ENCODE measurements around the gene ALPL.

Gene ALPL

DNA sequence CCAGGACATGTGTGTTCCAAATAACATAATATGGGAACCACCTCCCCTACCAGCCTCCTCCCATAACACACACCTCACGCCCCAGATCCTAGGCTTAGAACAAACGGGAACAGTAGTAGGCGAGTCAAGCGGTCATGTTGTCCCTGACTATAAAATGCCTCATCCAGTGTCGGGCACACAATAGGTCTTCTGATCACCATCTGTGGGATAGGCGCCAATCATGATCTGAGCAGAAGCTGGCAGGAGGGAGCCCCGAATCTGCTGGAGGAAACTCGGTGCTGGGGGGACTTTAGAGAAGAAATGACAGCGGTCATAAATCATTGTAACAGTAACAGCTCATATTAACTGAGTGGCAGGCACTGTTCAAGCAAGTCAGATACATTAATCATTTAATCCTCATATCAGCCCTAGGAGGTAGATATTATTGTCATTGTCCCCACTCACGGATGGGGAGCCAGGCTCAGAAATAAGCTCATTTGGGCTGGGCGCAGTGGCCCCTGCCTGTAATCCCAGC lies 13.4 kb downstream of the ALPL start:
- Histone ChIP-seq H3K14ac (ENCODE audit: low read length) (no peak overlapping the region), H3K9ac (ENCODE audit: low read length) (no peak overlapping the region), H3K79me2 (ENCODE audit: control insufficient read depth, insufficient read depth, low read length, poor library complexity) (no peaks in the 10 kb centered on the region), H2AK5ac (ENCODE audit: low read length) (no peak overlapping the region), H2BK5ac (ENCODE audit: low read depth, low read length, poor library complexity) (no peak overlapping the region), H2BK120ac (ENCODE audit: insufficient read depth, low read length, poor library complexity) (no peak overlapping the region), H4K91ac (ENCODE audit: low read depth, low read length) (no peak overlapping the region), H4K12ac (ENCODE audit: low read depth, low read length) (no peak overlapping the region), H2BK12ac (ENCODE audit: low read length) (no peak overlapping the region), H3K23ac (ENCODE audit: low read length) (no peak overlapping the region), H3K36me3 (ENCODE audit: control insufficient read depth in 1 of 2, insufficient read depth in 2 of 2, low read length in 2 of 2) (no peaks in the 10 kb centered on the region), H3K27ac (ENCODE audit: low read depth, low read length) (no peak overlapping the region), H4K8ac (ENCODE audit: low read depth, low read length) (no peak overlapping the region), H3K4me3 (ENCODE audit: low read depth, low read length) (no peak overlapping the region), H3K4me2 (ENCODE audit: low read length) (no peak overlapping the region), H3K27me3 (ENCODE audit: insufficient read depth, low read length) (no peaks in the 10 kb centered on the region), H3K4ac (ENCODE audit: low read depth, low read length) (no peak overlapping the region), H3K79me1 (ENCODE audit: low read length) (no peaks in the 10 kb centered on the region), H2AFZ (ENCODE audit: insufficient read depth, low read length, poor library complexity) (no peak overlapping the region), H3K9me3 (ENCODE audit: insufficient read depth, low read depth, low read length) (no peaks in the 10 kb centered on the region), H3K4me1 (ENCODE audit: control insufficient read depth in 1 of 2, insufficient read depth in 2 of 2, low read length in 2 of 2) (no peaks in the 10 kb centered on the region), H3K18ac (ENCODE audit: low read length) (no peak overlapping the region)
- no peak for DNase-seq
- no CpG with 5 or more reads among the region's 11 CpGs for WGBS (ENCODE audit: extremely low coverage, insufficient coverage, insufficient read length)

DNA sequence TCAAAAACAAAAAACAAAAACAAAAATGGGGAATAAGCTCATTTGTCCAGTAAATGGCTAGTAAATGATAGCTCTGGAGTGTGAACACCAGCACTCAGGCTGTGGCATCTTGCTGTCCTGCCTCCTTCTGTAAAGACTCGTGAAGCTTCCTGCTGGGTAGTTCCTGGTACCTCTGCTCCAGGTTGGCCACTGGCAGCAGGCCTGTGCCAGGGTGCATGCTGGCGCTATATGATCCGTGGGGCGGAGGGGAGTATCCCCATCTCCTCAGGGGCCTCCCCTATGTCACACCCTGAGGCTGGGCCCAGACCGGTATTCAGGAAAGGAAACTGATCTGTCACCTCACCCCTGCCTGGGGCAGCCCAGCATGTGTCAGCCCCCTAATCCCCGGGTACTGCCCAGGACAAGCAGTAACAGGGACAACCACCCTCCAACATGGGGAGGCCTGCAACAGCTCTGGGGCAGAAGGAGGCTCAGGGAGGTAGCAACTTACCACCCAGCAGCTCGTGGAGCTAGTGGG lies 14.1 kb downstream of the ALPL start:
- H3K4me1 ChIP-seq (ENCODE audit: control insufficient read depth in 1 of 2, insufficient read depth in 2 of 2, low read length in 2 of 2), result no peaks in the 10 kb centered on the region
- H2BK12ac ChIP-seq (ENCODE audit: low read length), result no peak overlapping the region
- no peak overlapping the region for H4K91ac ChIP-seq (ENCODE audit: low read depth, low read length)
- H2AK5ac ChIP-seq (ENCODE audit: low read length), result no peak overlapping the region
- H3K18ac ChIP-seq (ENCODE audit: low read length), result no peak overlapping the region
- no peak overlapping the region for H3K4me3 ChIP-seq (ENCODE audit: low read depth, low read length)
- H3K79me2 ChIP-seq (ENCODE audit: control insufficient read depth, insufficient read depth, low read length, poor library complexity), result no peaks in the 10 kb centered on the region
- no peak overlapping the region for H2AFZ ChIP-seq (ENCODE audit: insufficient read depth, low read length, poor library complexity)
- WGBS (ENCODE audit: extremely low coverage, insufficient coverage, insufficient read length), result no CpG with 5 or more reads among the region's 7 CpGs
- no peak for DNase-seq
- no peak overlapping the region for H3K27ac ChIP-seq (ENCODE audit: low read depth, low read length)
- no peak overlapping the region for H4K12ac ChIP-seq (ENCODE audit: low read depth, low read length)
- H2BK5ac ChIP-seq (ENCODE audit: low read depth, low read length, poor library complexity), result no peak overlapping the region
- H3K36me3 ChIP-seq (ENCODE audit: control insufficient read depth in 1 of 2, insufficient read depth in 2 of 2, low read length in 2 of 2), result no peaks in the 10 kb centered on the region
- no peaks in the 10 kb centered on the region for H3K27me3 ChIP-seq (ENCODE audit: insufficient read depth, low read length)
- H3K79me1 ChIP-seq (ENCODE audit: low read length), result no peaks in the 10 kb centered on the region
- H2BK120ac ChIP-seq (ENCODE audit: insufficient read depth, low read length, poor library complexity), result no peak overlapping the region
- H3K14ac ChIP-seq (ENCODE audit: low read length), result no peak overlapping the region
- no peak overlapping the region for H4K8ac ChIP-seq (ENCODE audit: low read depth, low read length)
- H3K9me3 ChIP-seq (ENCODE audit: insufficient read depth, low read depth, low read length), result no peaks in the 10 kb centered on the region
- H3K9ac ChIP-seq (ENCODE audit: low read length), result no peak overlapping the region
- H3K23ac ChIP-seq (ENCODE audit: low read length), result no peak overlapping the region
- no peak overlapping the region for H3K4me2 ChIP-seq (ENCODE audit: low read length)
- H3K4ac ChIP-seq (ENCODE audit: low read depth, low read length), result no peak overlapping the region

DNA sequence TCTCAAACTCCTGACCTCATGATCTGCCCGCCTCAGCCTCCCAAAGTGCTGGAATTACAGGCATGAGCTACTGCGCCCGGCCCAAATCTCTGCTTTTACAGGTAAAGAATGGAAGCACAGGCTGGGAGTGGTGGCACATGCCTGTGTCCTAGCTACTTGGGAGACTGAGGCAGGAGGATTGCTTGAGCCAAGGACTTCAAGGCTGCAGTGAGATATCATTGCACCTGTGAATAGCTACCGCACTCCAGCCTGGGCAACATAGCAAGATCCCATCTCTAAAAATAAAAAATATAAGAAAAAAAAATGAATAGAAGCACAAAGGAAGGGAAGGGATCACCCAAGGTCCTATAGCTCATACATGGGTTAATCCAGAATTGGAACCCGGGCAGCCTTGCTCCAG lies 15.0 kb downstream of the ALPL start:
- no peak overlapping the region for H3K4me2 ChIP-seq (ENCODE audit: low read length)
- no peak overlapping the region for H2BK12ac ChIP-seq (ENCODE audit: low read length)
- H3K79me2 ChIP-seq (ENCODE audit: control insufficient read depth, insufficient read depth, low read length, poor library complexity), result no peaks in the 10 kb centered on the region
- H3K18ac ChIP-seq (ENCODE audit: low read length), result no peak overlapping the region
- no peak overlapping the region for H2BK120ac ChIP-seq (ENCODE audit: insufficient read depth, low read length, poor library complexity)
- no peak overlapping the region for H4K12ac ChIP-seq (ENCODE audit: low read depth, low read length)
- no peak overlapping the region for H3K4ac ChIP-seq (ENCODE audit: low read depth, low read length)
- H4K8ac ChIP-seq (ENCODE audit: low read depth, low read length), result no peak overlapping the region
- no peaks in the 10 kb centered on the region for H3K36me3 ChIP-seq (ENCODE audit: control insufficient read depth in 1 of 2, insufficient read depth in 2 of 2, low read length in 2 of 2)
- no peak overlapping the region for H2AK5ac ChIP-seq (ENCODE audit: low read length)
- no peak overlapping the region for H3K23ac ChIP-seq (ENCODE audit: low read length)
- no peaks in the 10 kb centered on the region for H3K4me1 ChIP-seq (ENCODE audit: control insufficient read depth in 1 of 2, insufficient read depth in 2 of 2, low read length in 2 of 2)
- no peak overlapping the region for H3K4me3 ChIP-seq (ENCODE audit: low read depth, low read length)
- H3K27me3 ChIP-seq (ENCODE audit: insufficient read depth, low read length), result no peaks in the 10 kb centered on the region
- H3K9ac ChIP-seq (ENCODE audit: low read length), result no peak overlapping the region
- no peak overlapping the region for H2BK5ac ChIP-seq (ENCODE audit: low read depth, low read length, poor library complexity)
- H3K27ac ChIP-seq (ENCODE audit: low read depth, low read length), result no peak overlapping the region
- H4K91ac ChIP-seq (ENCODE audit: low read depth, low read length), result no peak overlapping the region
- no CpG with 5 or more reads among the region's 5 CpGs for WGBS (ENCODE audit: extremely low coverage, insufficient coverage, insufficient read length)
- no peaks in the 10 kb centered on the region for H3K79me1 ChIP-seq (ENCODE audit: low read length)
- no peaks in the 10 kb centered on the region for H3K9me3 ChIP-seq (ENCODE audit: insufficient read depth, low read depth, low read length)
- no peak overlapping the region for H2AFZ ChIP-seq (ENCODE audit: insufficient read depth, low read length, poor library complexity)
- no peak overlapping the region for H3K14ac ChIP-seq (ENCODE audit: low read length)
- no peak for DNase-seq

DNA sequence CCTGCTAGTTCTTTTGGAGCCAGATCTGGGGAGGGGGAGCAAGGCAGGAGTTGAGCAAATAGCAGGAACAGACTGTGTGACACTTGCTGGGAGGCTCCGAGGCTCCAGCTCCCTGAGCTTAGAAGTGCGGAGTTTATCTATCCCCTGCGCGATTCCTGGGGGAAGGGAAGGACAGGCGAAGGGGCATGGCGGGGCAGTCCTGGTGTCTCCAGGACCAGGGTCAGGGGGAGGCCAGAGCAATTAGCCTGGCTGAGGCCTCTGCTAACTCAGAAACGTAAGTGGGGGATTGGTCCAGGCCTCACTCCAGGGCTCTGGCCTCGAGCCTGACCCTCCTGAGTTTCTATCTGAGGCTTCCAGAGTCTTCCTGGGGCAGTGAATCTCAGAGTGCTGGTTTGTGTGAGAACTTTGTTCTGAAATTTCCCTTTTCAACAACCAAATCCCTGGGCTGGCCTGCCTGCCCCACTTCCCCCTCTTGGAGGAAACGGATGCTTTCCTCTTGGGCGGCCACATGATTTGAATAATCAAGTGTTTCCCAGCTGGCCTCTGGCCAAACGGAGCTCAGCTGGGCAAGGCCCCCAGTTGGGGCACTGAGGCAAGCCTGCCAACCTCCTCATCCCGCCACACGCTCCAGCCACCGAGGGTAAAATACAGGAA lies 15.6 kb downstream of the ALPL start:
- H3K18ac ChIP-seq (ENCODE audit: low read length), result no peak overlapping the region
- no peak overlapping the region for H3K9ac ChIP-seq (ENCODE audit: low read length)
- no peak overlapping the region for H3K4me2 ChIP-seq (ENCODE audit: low read length)
- no peak overlapping the region for H3K4me3 ChIP-seq (ENCODE audit: low read depth, low read length)
- H3K27me3 ChIP-seq (ENCODE audit: insufficient read depth, low read length), result no peaks in the 10 kb centered on the region
- no peak overlapping the region for H3K14ac ChIP-seq (ENCODE audit: low read length)
- no peak overlapping the region for H2BK12ac ChIP-seq (ENCODE audit: low read length)
- no peak overlapping the region for H3K23ac ChIP-seq (ENCODE audit: low read length)
- no peak overlapping the region for H4K91ac ChIP-seq (ENCODE audit: low read depth, low read length)
- no peak overlapping the region for H3K27ac ChIP-seq (ENCODE audit: low read depth, low read length)
- no peak overlapping the region for H4K8ac ChIP-seq (ENCODE audit: low read depth, low read length)
- no peak overlapping the region for H2BK5ac ChIP-seq (ENCODE audit: low read depth, low read length, poor library complexity)
- H2BK120ac ChIP-seq (ENCODE audit: insufficient read depth, low read length, poor library complexity), result no peak overlapping the region
- H2AK5ac ChIP-seq (ENCODE audit: low read length), result no peak overlapping the region
- H4K12ac ChIP-seq (ENCODE audit: low read depth, low read length), result no peak overlapping the region
- DNase-seq, result no peak
- H3K4ac ChIP-seq (ENCODE audit: low read depth, low read length), result no peak overlapping the region
- no CpG with 5 or more reads among the region's 14 CpGs for WGBS (ENCODE audit: extremely low coverage, insufficient coverage, insufficient read length)
- no peaks in the 10 kb centered on the region for H3K79me2 ChIP-seq (ENCODE audit: control insufficient read depth, insufficient read depth, low read length, poor library complexity)
- no peaks in the 10 kb centered on the region for H3K36me3 ChIP-seq (ENCODE audit: control insufficient read depth in 1 of 2, insufficient read depth in 2 of 2, low read length in 2 of 2)
- no peaks in the 10 kb centered on the region for H3K79me1 ChIP-seq (ENCODE audit: low read length)
- H3K9me3 ChIP-seq (ENCODE audit: insufficient read depth, low read depth, low read length), result no peaks in the 10 kb centered on the region
- no peaks in the 10 kb centered on the region for H3K4me1 ChIP-seq (ENCODE audit: control insufficient read depth in 1 of 2, insufficient read depth in 2 of 2, low read length in 2 of 2)
- H2AFZ ChIP-seq (ENCODE audit: insufficient read depth, low read length, poor library complexity), result no peak overlapping the region
